WTC11 (cell line): ENCODE data around the gene AMIGO1. TPM values are rescaled to one million over a fixed set of nuclear protein-coding genes. Genes with fewer than 3 reads are reported as not detected.

Experiments
- CBFB ChIP-seq: sonication (generic); formaldehyde crosslinking; IDR thresholded peaks from 2 replicates; pipeline ENCODE4 v1.8.1; 2022; ENCODE audit warnings: mild to moderate bottlenecking, low read depth, missing genetic modification reagents
- CREB1 ChIP-seq: sonication (generic); formaldehyde crosslinking; IDR thresholded peaks from 2 replicates; pipeline ENCODE4 v1.8.0; 2023; ENCODE audit warnings: mild to moderate bottlenecking, missing genetic modification reagents
- CREM ChIP-seq: sonication (generic); formaldehyde crosslinking; IDR thresholded peaks from 2 replicates; pipeline ENCODE4 v1.8.1; 2022; ENCODE audit warnings: mild to moderate bottlenecking, missing genetic modification reagents, moderate library complexity
- EMX1 ChIP-seq: fragments of 250-450 bp; sonication (Bioruptor Pico); IDR thresholded peaks from 2 replicates; pipeline ENCODE4 v1.8.0; 2021; ENCODE audit warnings: mild to moderate bottlenecking
- FOXP4 ChIP-seq: sonication (generic); formaldehyde crosslinking; IDR thresholded peaks from 2 replicates; pipeline ENCODE4 v1.8.0; 2022; ENCODE audit warnings: mild to moderate bottlenecking, missing genetic modification reagents
- GRHL2 ChIP-seq: fragments of 250-450 bp; sonication (Bioruptor Pico); IDR thresholded peaks from 2 replicates; pipeline ENCODE4 v1.8.0; 2022; ENCODE audit warnings: mild to moderate bottlenecking, moderate library complexity; ENCODE audit not compliant: insufficient replicate concordance, severe bottlenecking
- HMGA2 ChIP-seq: fragments of 250-450 bp; sonication (Bioruptor Pico); IDR thresholded peaks from 2 replicates; pipeline ENCODE4 v1.4.0; 2021; ENCODE audit warnings: mild to moderate bottlenecking, moderate library complexity
- HMGXB4 ChIP-seq: sonication (generic); formaldehyde crosslinking; IDR thresholded peaks from 2 replicates; pipeline ENCODE4 v1.8.1; 2023; ENCODE audit warnings: mild to moderate bottlenecking, moderate library complexity, missing genetic modification reagents
- IRF2 ChIP-seq: sonication (generic); formaldehyde crosslinking; IDR thresholded peaks from 2 replicates; pipeline ENCODE4 v1.8.0; 2022; ENCODE audit warnings: low read depth, missing genetic modification reagents, borderline replicate concordance
- KAT7 ChIP-seq: sonication (generic); formaldehyde crosslinking; IDR thresholded peaks from 2 replicates; pipeline ENCODE4 v1.8.1; 2023; ENCODE audit warnings: missing genetic modification reagents, mild to moderate bottlenecking, borderline replicate concordance
- MXD4 ChIP-seq: fragments of 250-450 bp; sonication (Bioruptor Pico); IDR thresholded peaks from 2 replicates; pipeline ENCODE4 v1.8.0; 2021; ENCODE audit warnings: mild to moderate bottlenecking, moderate library complexity, borderline replicate concordance
- NR1H2 ChIP-seq: sonication (generic); formaldehyde crosslinking; IDR thresholded peaks from 2 replicates; pipeline ENCODE4 v1.9.0; 2021; ENCODE audit warnings: mild to moderate bottlenecking, moderate library complexity, missing genetic modification reagents
- NR2C2 ChIP-seq: sonication (generic); formaldehyde crosslinking; IDR thresholded peaks from 2 replicates; pipeline ENCODE4 v1.8.0; 2022; ENCODE audit warnings: mild to moderate bottlenecking, missing genetic modification reagents
- OVOL2 ChIP-seq: fragments of 250-450 bp; sonication (Bioruptor Pico); IDR thresholded peaks from 2 replicates; pipeline ENCODE4 v1.9.0; 2021; ENCODE audit warnings: mild to moderate bottlenecking, borderline replicate concordance
- PRDM15 ChIP-seq: sonication (generic); formaldehyde crosslinking; IDR thresholded peaks from 2 replicates; pipeline ENCODE4 v1.8.0; 2022; ENCODE audit warnings: missing genetic modification reagents
- PREB ChIP-seq: sonication (generic); formaldehyde crosslinking; IDR thresholded peaks from 2 replicates; pipeline ENCODE4 v1.8.1; 2022; ENCODE audit warnings: mild to moderate bottlenecking, missing genetic modification reagents, moderate library complexity, borderline replicate concordance
- SP1 ChIP-seq: sonication (generic); formaldehyde crosslinking; conservative IDR thresholded peaks from 2 replicates; pipeline ENCODE4 v1.8.1; 2022; ENCODE audit warnings: missing genetic modification reagents
- TCF7 ChIP-seq: sonication (generic); formaldehyde crosslinking; IDR thresholded peaks from 2 replicates; pipeline ENCODE4 v1.8.0; 2022; ENCODE audit warnings: mild to moderate bottlenecking, low read depth, missing genetic modification reagents, moderate library complexity
- ZNF138 ChIP-seq: sonication (generic); formaldehyde crosslinking; conservative IDR thresholded peaks from 2 replicates; pipeline ENCODE4 v1.8.1; 2022; ENCODE audit warnings: mild to moderate bottlenecking, moderate library complexity, missing genetic modification reagents
- ZNF219 ChIP-seq: sonication (generic); formaldehyde crosslinking; IDR thresholded peaks from 2 replicates; pipeline ENCODE4 v1.8.0; 2023; ENCODE audit warnings: missing genetic modification reagents, mild to moderate bottlenecking, borderline replicate concordance
- ZNF425 ChIP-seq: fragments of 250-450 bp; sonication (Bioruptor Pico); conservative IDR thresholded peaks from 2 replicates; pipeline ENCODE4 v1.9.0; 2021; ENCODE audit warnings: mild to moderate bottlenecking
- total RNA-seq: library from RNA; stranded (reverse); gene quantifications from 3 replicates; pipeline ENCODE4 v1.2.3, GENCODE V29; 2021

Gene AMIGO1
- total RNA-seq, 1 experiment from 2014 or later: 2.4 TPM

- TF ChIP-seq NR1H2 (CRISPR knock-in tag) (no peak), FOXP4 (CRISPR knock-in tag) (peak; percentile 44; the same call in 1 of the 2 replicates), NR2C2 (no peak), CBFB (CRISPR knock-in tag) (no peak), MXD4 (CRISPR knock-in tag) (no peak), PREB (no peak), IRF2 (CRISPR knock-in tag) (no peak), CREM (CRISPR knock-in tag) (peak; percentile 62; the same call in 1 of the 2 replicates), ZNF138 (CRISPR knock-in tag) (no peak), KAT7 (no peak), PRDM15 (CRISPR knock-in tag) (no peak), ZNF425 (CRISPR knock-in tag) (no peak), ZNF219 (CRISPR knock-in tag) (no peak), GRHL2 (CRISPR knock-in tag) (no peak), OVOL2 (CRISPR knock-in tag) (no peak), CREB1 (CRISPR knock-in tag) (no peak), HMGXB4 (peak; percentile 67; the same call in 1 of the 2 replicates), HMGA2 (CRISPR knock-in tag) (no peak), TCF7 (CRISPR knock-in tag) (peak; percentile 67; the same call in 1 of the 2 replicates), SP1 (CRISPR knock-in tag) (peak; percentile 51; the same call in 1 of the 2 replicates), EMX1 (CRISPR knock-in tag) (no peak)
Observed at GRCh38 chr1:109509176-109510134, at the start of gene AMIGO1 (continued).
